Smooth muscle cell (in vitro differentiated cells): ENCODE measurements around the gene TMEM245. TPM values are rescaled to one million over a fixed set of nuclear protein-coding genes. Genes with fewer than 3 reads are reported as not detected.

ENCODE experiments used
- DNase-seq: peaks from one replicate; lab custom pipeline; 2025; ENCODE audit not compliant: unreplicated experiment; lab: John Stamatoyannopoulos, UW
- H2AFZ ChIP-seq: fragments of 200-600 bp; sonication (generic); 2 replicates; pipeline ENCODE4 v1.6.0; 2016; ENCODE audit warnings: antibody characterized with exemption, low read depth, mild to moderate bottlenecking
- H3F3A ChIP-seq: fragments of 200-600 bp; sonication (generic); 2 replicates; pipeline ENCODE4 v1.6.0; 2017; ENCODE audit warnings: antibody characterized with exemption, low read depth
- H3K27ac ChIP-seq: fragments of 200-600 bp; sonication (generic); 2 replicates; pipeline ENCODE4 v1.5.1; 2016; ENCODE audit warnings: low read depth, mild to moderate bottlenecking
- H3K27me3 ChIP-seq: fragments of 200-600 bp; sonication (generic); 2 replicates; pipeline ENCODE4 v1.6.1; 2016; ENCODE audit warnings: low read depth, mild to moderate bottlenecking
- H3K36me3 ChIP-seq: fragments of 200-600 bp; sonication (generic); 2 replicates; pipeline ENCODE4 v1.5.1; 2016; ENCODE audit warnings: low read depth
- H3K4me1 ChIP-seq: fragments of 200-600 bp; sonication (generic); 2 replicates; pipeline ENCODE4 v1.5.1; 2016; ENCODE audit warnings: low read depth
- H3K4me2 ChIP-seq: fragments of 200-600 bp; sonication (generic); 2 replicates; pipeline ENCODE4 v1.6.0; 2016; ENCODE audit warnings: mild to moderate bottlenecking
- H3K4me3 ChIP-seq: fragments of 200-600 bp; sonication (generic); 2 replicates; pipeline ENCODE4 v1.5.1; 2016; ENCODE audit warnings: mild to moderate bottlenecking
- H3K79me2 ChIP-seq: fragments of 200-600 bp; sonication (generic); 2 replicates; pipeline ENCODE4 v1.6.0; 2016; ENCODE audit warnings: low read depth, mild to moderate bottlenecking
- H3K9ac ChIP-seq: fragments of 200-600 bp; sonication (generic); 2 replicates; pipeline ENCODE4 v1.6.0; 2016; ENCODE audit warnings: low read depth
- H3K9me3 ChIP-seq: fragments of 200-600 bp; sonication (generic); replicated peaks from 2 replicates; pipeline ENCODE4 v1.5.1; 2016; ENCODE audit warnings: low read depth
- H4K20me1 ChIP-seq: fragments of 200-600 bp; sonication (generic); 2 replicates; pipeline ENCODE4 v1.6.0; 2016; ENCODE audit warnings: low read depth
- WGBS: methylation state at CpG from one replicate; pipeline ENCODE4 v1.1.7; 2016; ENCODE audit warnings: low lambda C conversion rate; 5-methylcytosine and 5-hydroxymethylcytosine counted together
- polyA plus RNA-seq: library from polyadenylated mRNA; unstranded; fragments of >200 nt; fragmentation: Nextera tagmentation; extraction: Ambion mirVana; gene quantifications from 2 replicates; pipeline ENCODE4 v1.2.1, GENCODE V29; 2016
- total RNA-seq: library from RNA; depleted of rRNA; stranded (reverse); fragments of >200 nt; gene quantifications from 2 replicates; pipeline ENCODE4 v1.2.3, GENCODE V29; 2014
- TF ChIP-seq, protein P1 (sequence below): fragments of 200-600 bp; sonication (generic); IDR thresholded peaks from 2 replicates; pipeline ENCODE4 v1.5.1; 2017; ENCODE audit warnings: borderline replicate concordance, mild to moderate bottlenecking, antibody characterized with exemption; ENCODE audit not compliant: insufficient read depth, poor library complexity, severe bottlenecking

TMEM245 gene
- total and polyA plus RNA-seq, 2 experiments from 2014 or later, result 16.3 to 39.7 TPM

DNA sequence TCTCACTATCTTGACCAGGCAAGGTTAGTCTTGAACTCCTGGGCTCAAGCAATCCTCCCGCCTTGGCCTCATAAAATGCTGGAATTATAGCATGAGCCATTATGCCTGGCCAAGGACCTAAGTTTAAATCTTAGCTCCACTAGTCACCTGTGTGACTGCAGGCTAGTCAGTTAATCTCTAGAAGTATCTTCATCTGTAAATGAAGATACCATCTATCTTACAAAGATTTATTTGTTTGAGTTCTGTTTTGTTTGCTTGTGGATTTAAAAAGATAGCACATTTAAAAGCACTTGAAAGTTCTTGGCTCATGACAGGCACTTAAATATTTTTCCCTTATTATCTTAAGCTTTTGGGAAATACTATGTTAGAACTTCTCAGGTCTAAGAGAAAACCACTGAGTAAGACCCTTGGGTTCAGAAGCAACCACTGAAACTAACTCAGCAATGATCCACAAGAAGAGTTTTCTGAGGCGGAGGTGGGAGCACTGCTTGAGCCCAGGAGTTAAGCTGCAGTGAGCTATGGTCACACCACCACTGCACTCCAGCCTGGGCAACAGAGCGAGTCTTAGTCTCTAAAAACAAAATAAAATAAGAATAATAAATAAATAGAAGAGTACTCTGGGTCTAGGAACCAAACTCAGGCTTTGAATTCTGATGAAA, 19.1 kb downstream of the TMEM245 start:
- Histone ChIP-seq H3K9ac (no peak overlapping the region), H3F3A (peaks cover 13% of the 10 kb centered on the region), H3K9me3 (no peaks in the 10 kb centered on the region), H3K79me2 (peaks cover 69% of the 10 kb centered on the region), H3K27me3 (no peaks in the 10 kb centered on the region), H3K36me3 (no peaks in the 10 kb centered on the region), H3K4me2 (no peak overlapping the region), H4K20me1 (peaks cover 37% of the 10 kb centered on the region), H2AFZ (no peak overlapping the region), H3K4me1 (peaks cover 22% of the 10 kb centered on the region), H3K4me3 (no peak overlapping the region), H3K27ac (peak overlapping the region; percentile 64)
- WGBS, result 83% methylated on average over 3 of the region's 3 CpGs
- DNase-seq, result no peak
- TF ChIP-seq, protein P1, sequence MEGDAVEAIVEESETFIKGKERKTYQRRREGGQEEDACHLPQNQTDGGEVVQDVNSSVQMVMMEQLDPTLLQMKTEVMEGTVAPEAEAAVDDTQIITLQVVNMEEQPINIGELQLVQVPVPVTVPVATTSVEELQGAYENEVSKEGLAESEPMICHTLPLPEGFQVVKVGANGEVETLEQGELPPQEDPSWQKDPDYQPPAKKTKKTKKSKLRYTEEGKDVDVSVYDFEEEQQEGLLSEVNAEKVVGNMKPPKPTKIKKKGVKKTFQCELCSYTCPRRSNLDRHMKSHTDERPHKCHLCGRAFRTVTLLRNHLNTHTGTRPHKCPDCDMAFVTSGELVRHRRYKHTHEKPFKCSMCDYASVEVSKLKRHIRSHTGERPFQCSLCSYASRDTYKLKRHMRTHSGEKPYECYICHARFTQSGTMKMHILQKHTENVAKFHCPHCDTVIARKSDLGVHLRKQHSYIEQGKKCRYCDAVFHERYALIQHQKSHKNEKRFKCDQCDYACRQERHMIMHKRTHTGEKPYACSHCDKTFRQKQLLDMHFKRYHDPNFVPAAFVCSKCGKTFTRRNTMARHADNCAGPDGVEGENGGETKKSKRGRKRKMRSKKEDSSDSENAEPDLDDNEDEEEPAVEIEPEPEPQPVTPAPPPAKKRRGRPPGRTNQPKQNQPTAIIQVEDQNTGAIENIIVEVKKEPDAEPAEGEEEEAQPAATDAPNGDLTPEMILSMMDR, result no peak

DNA sequence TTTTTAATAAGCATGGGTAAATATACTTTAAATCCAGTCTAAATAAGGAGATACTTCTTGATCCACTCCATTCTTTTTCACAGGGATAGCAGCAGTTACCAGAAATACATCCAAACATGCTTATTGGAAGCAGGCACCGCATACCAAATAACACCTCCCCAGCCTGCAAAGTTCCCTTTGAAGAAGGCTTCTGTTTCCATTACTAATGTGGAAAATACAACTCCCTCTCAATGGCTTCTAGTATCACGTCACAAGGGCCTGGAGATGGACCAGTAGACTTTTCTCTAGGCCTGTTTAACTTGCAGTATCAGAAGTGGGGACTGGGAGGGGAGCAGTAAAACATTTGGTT, 20.8 kb downstream of the TMEM245 start:
- Histone ChIP-seq H2AFZ (no peak overlapping the region), H3K4me2 (peak overlapping the region; percentile 69), H4K20me1 (peaks cover 53% of the 10 kb centered on the region), H3K27me3 (no peaks in the 10 kb centered on the region), H3K4me3 (no peak overlapping the region), H3K4me1 (peaks cover 22% of the 10 kb centered on the region), H3K36me3 (no peaks in the 10 kb centered on the region), H3K79me2 (peaks cover 70% of the 10 kb centered on the region), H3K9me3 (no peaks in the 10 kb centered on the region), H3K9ac (peak overlapping the region; percentile 45), H3K27ac (peak overlapping the region; percentile 78), H3F3A (peaks cover 13% of the 10 kb centered on the region)
- 29% methylated on average over 2 of the region's 2 CpGs for WGBS
- TF ChIP-seq, protein P1, result no peak
- no peak for DNase-seq

DNA sequence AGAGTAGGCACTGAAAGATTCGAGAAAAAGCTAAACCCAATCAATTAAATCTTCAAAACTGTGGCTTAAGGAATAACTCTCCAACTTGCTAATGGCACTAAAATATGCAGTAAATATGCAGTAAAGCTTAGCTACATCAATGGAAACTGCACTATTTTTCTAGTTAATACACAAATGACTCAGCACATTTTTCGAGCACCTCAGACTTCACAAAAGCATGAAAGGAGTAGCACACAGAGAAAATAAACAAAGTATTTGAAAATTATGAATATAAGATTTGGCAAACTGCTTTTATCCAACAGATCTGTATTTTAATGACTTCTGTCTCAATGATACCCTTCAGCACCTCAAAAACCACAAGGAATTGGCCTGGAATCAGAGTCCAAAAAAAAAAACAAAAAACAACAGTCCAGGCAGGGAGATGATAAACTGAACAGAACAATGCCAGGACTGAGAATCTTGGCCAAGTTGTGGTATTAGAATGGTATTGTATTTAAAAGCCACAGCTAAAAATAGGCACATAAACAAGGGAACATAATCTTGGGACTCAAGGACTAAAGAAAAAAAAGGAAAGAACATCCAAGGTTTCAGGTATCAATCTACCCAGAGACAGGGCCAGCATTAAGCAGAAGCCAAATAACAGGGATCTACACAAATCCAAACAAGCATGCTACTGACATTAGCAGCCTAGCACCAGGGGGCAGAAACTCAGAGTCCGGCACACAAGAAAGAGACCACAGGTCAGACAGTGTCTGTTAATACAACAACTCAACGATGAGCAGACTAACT, 21.4 kb downstream of the TMEM245 start:
- H3K27ac ChIP-seq, result peak overlapping the region; percentile 78
- H3F3A ChIP-seq, result peaks cover 13% of the 10 kb centered on the region
- WGBS, result 10% methylated on average over 4 of the region's 4 CpGs
- peak overlapping the region; percentile 69 for H3K4me2 ChIP-seq
- TF ChIP-seq, protein P1, result peak; percentile 43
- H3K36me3 ChIP-seq, result no peaks in the 10 kb centered on the region
- peaks cover 22% of the 10 kb centered on the region for H3K4me1 ChIP-seq
- H3K9ac ChIP-seq, result peak overlapping the region; percentile 45
- H3K4me3 ChIP-seq, result peak overlapping the region; percentile 6
- H3K9me3 ChIP-seq, result no peaks in the 10 kb centered on the region
- no peak overlapping the region for H2AFZ ChIP-seq
- H3K27me3 ChIP-seq, result no peaks in the 10 kb centered on the region
- DNase-seq, result no peak
- peaks cover 68% of the 10 kb centered on the region for H3K79me2 ChIP-seq
- H4K20me1 ChIP-seq, result peaks cover 57% of the 10 kb centered on the region
